CD4-positive, alpha-beta memory T cell (primary cell): Measurements from ENCODE around the gene GAR1. TPM values are rescaled to one million over a fixed set of nuclear protein-coding genes. Genes with fewer than 3 reads are reported as not detected.

ENCODE experiments used
- CTCF ChIA-PET: fragments of 350-600 bp; sonication (Branson Sonifier 250); formaldehyde crosslinking; loops from one replicate; lab custom pipeline; 2021; ENCODE audit warnings: inconsistent platforms; ENCODE audit not compliant: partially characterized antibody; lab: Charles Lee
- POLR2A ChIA-PET: fragments of 350-600 bp; sonication (Branson Sonifier 250); formaldehyde crosslinking; loops from one replicate; lab custom pipeline; 2021; ENCODE audit not compliant: partially characterized antibody; lab: Charles Lee
- DNase-seq, 5 donors: peaks; one replicate each; pipeline versions ENCODE4 v3.0.0 to v3.0.0-alpha.2; 2020 to 2022; ENCODE audit warnings: mixed read lengths in 1 of 5
- H3K27ac ChIP-seq: one replicate; pipeline ENCODE4 v1.7.0; 2013; ENCODE audit warnings: low read depth, low read length
- H3K27me3 ChIP-seq: 2 replicates; pipeline ENCODE4 v1.7.0; 2013; ENCODE audit warnings: mild to moderate bottlenecking, low read length, moderate library complexity; ENCODE audit not compliant: insufficient read depth
- H3K36me3 ChIP-seq: 2 replicates; pipeline ENCODE4 v1.7.0; 2013; ENCODE audit warnings: mild to moderate bottlenecking, low read length, moderate library complexity; ENCODE audit not compliant: insufficient read depth
- H3K4me1 ChIP-seq: 2 replicates; pipeline ENCODE4 v1.7.0; 2013; ENCODE audit warnings: mild to moderate bottlenecking, low read length, moderate library complexity; ENCODE audit not compliant: insufficient read depth
- H3K4me3 ChIP-seq, 2 donors: one replicate each; pipeline ENCODE4 v1.7.0; 2013; ENCODE audit warnings: low read length in 2 of 2, mild to moderate bottlenecking in 1 of 2
- H3K9me3 ChIP-seq, 2 donors: one replicate each; pipeline ENCODE4 v1.7.0; 2013; ENCODE audit warnings: low read length in 2 of 2, control low read depth in 1 of 2; ENCODE audit not compliant: control insufficient read depth in 1 of 2
- H3K27ac Mint-ChIP-seq, 7 donors: one replicate each; pipeline ENCODE4 v1.8.0; 2020 to 2021; ENCODE audit warnings: mixed read lengths in 7 of 7, mild to moderate bottlenecking in 6 of 7, inconsistent platforms in 3 of 7, moderate library complexity in 3 of 7
- H3K27me3 Mint-ChIP-seq, 2 donors: one replicate each; pipeline ENCODE4 v1.8.0; 2020 to 2021; ENCODE audit warnings: mixed read lengths in 2 of 2
- H3K36me3 Mint-ChIP-seq, 2 donors: one replicate each; pipeline ENCODE4 v1.8.0; 2020 to 2021; ENCODE audit warnings: mixed read lengths in 2 of 2, inconsistent platforms in 1 of 2, mild to moderate bottlenecking in 1 of 2
- H3K4me1 Mint-ChIP-seq, 4 donors: one replicate each; pipeline ENCODE4 v1.8.0; 2020 to 2021; ENCODE audit warnings: mixed read lengths in 4 of 4, mild to moderate bottlenecking in 1 of 4
- H3K4me3 Mint-ChIP-seq, 8 donors: one replicate each; pipeline ENCODE4 v1.8.0; 2020 to 2021; ENCODE audit warnings: mixed read lengths in 8 of 8, mild to moderate bottlenecking in 7 of 8, moderate library complexity in 6 of 8, inconsistent platforms in 3 of 8
- H3K9me3 Mint-ChIP-seq, 8 donors: one replicate each; pipeline ENCODE4 v1.8.0; 2020 to 2021; ENCODE audit warnings: mixed read lengths in 8 of 8, mild to moderate bottlenecking in 5 of 8, inconsistent platforms in 3 of 8, moderate library complexity in 1 of 8
- intact Hi-C: fragments of 100-400 bp; cut with micrococcal nuclease; formaldehyde crosslinking; loops from one replicate; pipeline ENCODE4 v1.15.1; 2023
- polyA plus RNA-seq, 2 donors: library from polyadenylated mRNA; unstranded; fragments of 300-500 nt; fragmentation: Illumina TruSeq; gene quantifications; one replicate each; pipeline ENCODE4 v1.2.3, GENCODE V29; 2021
- total RNA-seq, 2 experiments: library from RNA; stranded (reverse); gene quantifications; one replicate each; pipeline ENCODE4 v1.2.3, GENCODE V29; 2021

GAR1 gene
- total and polyA plus RNA-seq, 4 experiments from 2014 or later: 10.4 to 22.6 (median 13.9) TPM

DNA sequence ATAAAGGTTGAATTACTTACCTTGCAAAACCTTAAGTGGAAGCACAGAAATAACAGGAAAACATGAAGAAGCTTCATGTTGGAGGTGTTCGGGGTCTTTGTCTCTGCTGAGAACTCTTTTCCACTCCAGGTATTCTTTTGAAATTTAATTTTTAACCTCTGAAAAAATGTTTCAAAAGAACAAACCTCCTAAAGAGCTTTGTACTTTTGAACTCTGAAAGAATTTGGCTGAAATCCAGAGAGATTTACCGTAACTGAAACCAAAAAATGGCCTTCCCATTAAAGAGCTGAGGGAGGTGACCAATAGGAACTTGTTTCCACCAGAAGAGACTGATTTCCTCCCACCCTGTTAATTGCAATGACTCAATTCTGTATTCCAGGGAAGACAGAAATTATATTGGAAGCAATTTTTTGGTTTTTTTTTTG, 13.7 kb upstream of the GAR1 start, which contains the start of gene CFI:
CFI (minus strand) TSS at position 105 of the 425 bp plus-strand sequence; CDS start at position 77, 28 bp downstream.
- POLR2A ChIA-PET: no interaction called here
- CTCF ChIA-PET: interaction anchor here (1.3 to 1.4 kb wide), 2 partner anchors 72 to 379 kb away, joined by 3 read pairs; partner anchors contain the start of gene PLA2G12A
- peaks cover 0 to 1% of the 10 kb centered on the region in 2 donors for H3K27me3 Mint-ChIP-seq
- Histone ChIP-seq H3K36me3 (no peaks in the 10 kb centered on the region), H3K4me3 (no peak within 1 kb of the TSS), H3K27me3 (no peaks in the 10 kb centered on the region), H3K27ac (no peak within 1 kb of the TSS), H3K4me1 (no peaks in the 10 kb centered on the region), H3K9me3 (no peaks in the 10 kb centered on the region)
- no peak for DNase-seq
- H3K27ac Mint-ChIP-seq: no peak within 1 kb of the TSS
- H3K4me1 Mint-ChIP-seq: no peaks in the 10 kb centered on the region
- intact Hi-C loops: no loop called here
- no peak within 1 kb of the TSS for H3K4me3 Mint-ChIP-seq
- no peaks in the 10 kb centered on the region for H3K36me3 Mint-ChIP-seq
- peaks cover 0 to 9% (median 1%) of the 10 kb centered on the region in 8 donors for H3K9me3 Mint-ChIP-seq

DNA sequence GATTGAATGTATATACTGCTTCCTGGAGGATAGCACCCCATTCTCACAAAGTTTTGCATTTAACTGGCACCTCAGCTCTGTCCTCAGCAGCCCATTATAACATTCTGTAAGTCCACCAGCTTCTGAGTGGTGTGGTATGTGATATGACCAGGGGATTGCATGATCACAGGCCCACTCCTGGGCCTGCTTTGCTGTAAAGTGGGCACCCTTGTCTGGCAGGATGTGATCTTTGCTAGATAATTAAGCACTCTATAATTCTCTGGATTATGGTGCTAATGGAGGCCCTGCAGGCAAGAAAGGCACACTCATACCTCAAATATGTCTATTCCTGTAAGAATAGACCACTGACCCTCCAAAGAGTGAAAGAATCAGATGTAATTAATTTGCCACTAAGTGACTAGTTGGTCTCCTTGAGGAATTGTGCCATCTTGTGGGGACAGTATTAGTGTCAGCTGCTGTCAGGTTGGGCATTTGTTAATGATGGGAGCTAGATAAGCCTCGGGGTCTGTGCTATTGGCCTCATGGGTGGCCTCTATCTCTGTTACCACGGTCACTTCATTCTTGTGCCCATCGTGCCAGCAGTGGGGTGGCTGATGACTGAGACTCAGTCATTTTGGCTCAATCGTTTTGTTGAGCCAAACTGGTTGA, 11.5 kb upstream of the GAR1 start:
- Histone ChIP-seq H3K4me3 (no peak overlapping the region), H3K36me3 (no peaks in the 10 kb centered on the region), H3K4me1 (no peaks in the 10 kb centered on the region), H3K27me3 (no peaks in the 10 kb centered on the region), H3K9me3 (no peaks in the 10 kb centered on the region), H3K27ac (no peak overlapping the region)
- Mint-ChIP-seq H3K27me3 (peaks cover 0 to 1% of the 10 kb centered on the region in 2 donors), H3K9me3 (no peaks in the 10 kb centered on the region), H3K27ac (no peak overlapping the region), H3K36me3 (no peaks in the 10 kb centered on the region), H3K4me3 (no peak overlapping the region), H3K4me1 (no peaks in the 10 kb centered on the region)
- DNase-seq: peak in 3 of 5 donors; percentile 16 to 29 (median 26)
- intact Hi-C loops: loop anchor here (1.0 kb wide), 2 partner anchors 377 to 382 kb away; no protein-coding TSS in a partner anchor
- ChIA-PET POLR2A (no interaction called here), CTCF (interaction anchor here (0.5 to 3.0 kb wide), 15 partner anchors 9 to 1120 kb away, joined by 3 to 18 read pairs (median 4); partner anchors contain the start of genes CASP6 and SEC24B)

DNA sequence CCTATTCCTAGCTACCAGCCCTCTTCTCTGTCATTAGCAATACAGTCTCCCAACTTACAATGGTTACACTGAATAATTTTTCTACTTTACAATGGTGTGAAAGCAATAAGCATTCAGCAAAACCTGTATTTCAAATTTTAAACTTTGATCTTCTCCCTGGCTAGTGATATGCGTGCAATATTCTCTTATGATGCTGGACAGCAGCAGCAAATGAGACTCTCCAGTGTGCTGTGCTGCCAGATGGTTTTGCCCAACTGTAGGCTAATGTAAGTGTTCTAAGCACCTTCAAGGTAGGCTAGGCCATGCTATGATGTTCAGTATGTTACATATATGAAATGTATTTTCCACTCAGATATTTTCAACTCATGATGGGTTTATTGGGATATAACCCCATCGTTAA, 5.9 kb upstream of the GAR1 start:
- CTCF ChIA-PET: interaction anchor here (0.7 to 1.5 kb wide), 2 partner anchors 377 to 1159 kb away, joined by 4 read pairs; partner anchors contain the start of gene OSTC
- H3K27me3 ChIP-seq: no peaks in the 10 kb centered on the region
- Mint-ChIP-seq H3K9me3 (no peaks in the 10 kb centered on the region), H3K36me3 (no peaks in the 10 kb centered on the region), H3K27ac (no peak overlapping the region), H3K27me3 (peaks cover 0 to 1% of the 10 kb centered on the region in 2 donors), H3K4me3 (no peak overlapping the region), H3K4me1 (peaks cover under 1 to 3% (median 2%) of the 10 kb centered on the region in 4 donors)
- no peaks in the 10 kb centered on the region for H3K36me3 ChIP-seq
- intact Hi-C loops: no loop called here
- POLR2A ChIA-PET: no interaction called here
- no peak overlapping the region for H3K27ac ChIP-seq
- peaks cover 3% of the 10 kb centered on the region for H3K4me1 ChIP-seq
- DNase-seq: no peak
- H3K4me3 ChIP-seq: no peak overlapping the region
- H3K9me3 ChIP-seq: no peaks in the 10 kb centered on the region

DNA sequence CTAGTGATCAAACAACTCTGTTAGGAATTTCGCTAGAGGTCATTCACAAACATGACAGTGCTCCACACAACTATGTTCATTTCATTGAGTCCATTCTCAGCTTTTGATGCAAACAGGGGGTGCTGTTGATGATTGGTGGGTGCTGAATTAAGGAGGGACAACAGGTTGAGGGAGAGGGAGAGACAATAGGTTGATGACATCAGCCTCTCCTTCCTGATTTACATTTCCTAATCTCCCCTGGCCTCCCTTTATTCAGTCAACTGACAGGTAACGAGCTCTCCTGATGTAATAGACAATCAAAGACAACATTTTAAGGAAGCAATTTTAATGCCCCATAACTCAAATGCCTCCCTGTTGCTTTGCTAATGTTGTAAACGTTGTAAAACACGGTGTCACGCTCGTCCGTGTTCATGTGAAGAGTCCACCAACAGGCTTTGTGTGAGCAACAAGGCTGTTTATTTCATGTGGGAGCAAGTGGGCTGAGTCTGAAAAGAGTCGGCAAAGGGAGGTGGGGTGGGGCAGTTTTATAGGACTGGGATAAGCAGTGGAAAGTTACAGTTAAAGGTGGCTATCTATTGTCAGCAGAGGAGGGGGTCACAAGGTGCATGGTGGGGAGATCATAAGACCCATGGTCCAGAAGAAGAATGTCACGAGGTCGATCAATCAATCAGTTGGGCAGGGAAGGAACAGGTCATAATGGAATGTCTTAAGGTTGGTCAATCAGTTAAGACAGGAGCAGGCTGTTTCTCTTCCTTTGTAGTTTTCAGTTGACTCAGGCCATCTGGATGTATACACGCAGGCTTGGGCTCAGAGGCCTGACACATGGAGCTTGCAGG, 4.8 kb upstream of the GAR1 start:
- intact Hi-C loops: no loop called here
- CTCF ChIA-PET: interaction anchor here (0.7 kb wide), 1 partner anchor 1160 kb away, joined by 4 read pairs; the partner anchor contains the start of gene OSTC

DNA sequence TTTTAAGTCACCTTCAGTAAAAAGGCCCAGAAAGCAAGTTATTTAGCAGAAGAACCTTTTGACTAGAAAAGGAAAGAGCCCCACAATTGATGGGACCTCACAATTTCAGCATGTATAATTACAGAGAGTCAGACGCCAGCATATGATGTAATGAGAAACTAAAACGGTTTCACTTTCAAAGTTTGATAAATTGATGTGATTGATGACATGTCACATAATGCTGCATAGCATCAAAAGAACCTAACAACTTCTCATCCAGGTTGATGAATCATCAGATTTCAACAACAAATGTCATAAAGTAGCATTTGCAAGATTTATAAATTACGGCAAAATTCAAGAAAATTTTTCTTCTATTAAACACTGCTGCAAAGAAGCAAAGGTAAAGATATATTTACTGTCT, 3.9 kb upstream of the GAR1 start:
- CTCF ChIA-PET: no interaction called here
- no peaks in the 10 kb centered on the region for H3K9me3 ChIP-seq
- no peak overlapping the region for H3K4me3 ChIP-seq
- intact Hi-C loops: no loop called here
- DNase-seq: no peak
- Mint-ChIP-seq H3K4me1 (peaks cover 12 to 23% (median 17%) of the 10 kb centered on the region in 4 donors), H3K27me3 (no peaks in the 10 kb centered on the region), H3K9me3 (no peaks in the 10 kb centered on the region), H3K27ac (no peak overlapping the region), H3K36me3 (peaks cover 0 to 13% of the 10 kb centered on the region in 2 donors), H3K4me3 (no peak overlapping the region)
- peaks cover 17% of the 10 kb centered on the region for H3K4me1 ChIP-seq
- POLR2A ChIA-PET: no interaction called here
- H3K27ac ChIP-seq: no peak overlapping the region
- no peaks in the 10 kb centered on the region for H3K36me3 ChIP-seq
- no peaks in the 10 kb centered on the region for H3K27me3 ChIP-seq

More for the DNA sequence above, 4.8 kb upstream of the GAR1 start:
- Histone ChIP-seq H3K27me3 (no peaks in the 10 kb centered on the region), H3K4me1 (peaks cover 8% of the 10 kb centered on the region), H3K27ac (no peak overlapping the region), H3K36me3 (no peaks in the 10 kb centered on the region), H3K4me3 (no peak overlapping the region), H3K9me3 (no peaks in the 10 kb centered on the region)
- Mint-ChIP-seq H3K27ac (peak overlapping the region in 1 of 7 donors; percentile 67), H3K4me3 (no peak overlapping the region), H3K9me3 (no peaks in the 10 kb centered on the region), H3K36me3 (peaks cover 0 to 10% of the 10 kb centered on the region in 2 donors), H3K4me1 (peaks cover 4 to 14% (median 8%) of the 10 kb centered on the region in 4 donors), H3K27me3 (peaks cover 0 to 1% of the 10 kb centered on the region in 2 donors)
- no peak for DNase-seq
- POLR2A ChIA-PET: no interaction called here

DNA sequence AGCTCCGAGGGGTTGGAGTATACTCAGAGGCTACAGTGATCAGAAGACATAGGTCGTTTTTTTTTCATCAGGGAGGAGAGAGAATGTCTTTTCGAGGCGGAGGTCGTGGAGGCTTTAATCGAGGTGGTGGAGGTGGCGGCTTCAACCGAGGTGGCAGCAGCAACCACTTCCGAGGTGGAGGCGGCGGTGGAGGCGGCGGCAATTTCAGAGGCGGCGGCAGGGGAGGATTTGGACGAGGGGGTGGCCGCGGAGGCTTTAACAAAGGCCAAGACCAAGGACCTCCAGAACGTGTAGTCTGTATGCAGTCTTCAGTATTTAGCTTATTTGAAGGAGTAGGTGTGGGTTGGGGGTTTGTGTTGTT, 500 bp downstream of the GAR1 start:
- no peaks in the 10 kb centered on the region for H3K27me3 Mint-ChIP-seq
- peak; percentile 42 to 67 (median 56) for DNase-seq
- H3K27ac Mint-ChIP-seq: peak overlapping the region; percentile 97 to 99 (median 99)
- H3K36me3 ChIP-seq: peaks cover 23% of the 10 kb centered on the region
- H3K9me3 ChIP-seq: no peaks in the 10 kb centered on the region
- H3K36me3 Mint-ChIP-seq: peaks cover 19 to 52% of the 10 kb centered on the region in 2 donors
- POLR2A ChIA-PET: interaction anchor here (1.2 to 2.8 kb wide), 4 partner anchors 114 to 382 kb away, joined by 3 to 23 read pairs (median 10); partner anchors contain the start of genes MCUB and SEC24B
- H3K4me3 Mint-ChIP-seq: peak overlapping the region; percentile 97 to 99 (median 98)
- no peaks in the 10 kb centered on the region for H3K9me3 Mint-ChIP-seq
- peaks cover 27 to 45% (median 37%) of the 10 kb centered on the region in 4 donors for H3K4me1 Mint-ChIP-seq
- peaks cover 22% of the 10 kb centered on the region for H3K4me1 ChIP-seq
- CTCF ChIA-PET: interaction anchor here (1.0 to 3.4 kb wide), 4 partner anchors 9 to 393 kb away, joined by 3 to 17 read pairs (median 4); partner anchors contain the start of gene SEC24B
- intact Hi-C loops: no loop called here
- H3K27ac ChIP-seq: peak overlapping the region; percentile 93
- H3K27me3 ChIP-seq: no peaks in the 10 kb centered on the region
- H3K4me3 ChIP-seq: peak overlapping the region; percentile 98 to 100
